WTC11 (cell line): ENCODE data around the gene PRKAA2. TPM values are rescaled to one million over a fixed set of nuclear protein-coding genes. Genes with fewer than 3 reads are reported as not detected.
A peak's percentile ranks its signal among the peaks of the same experiment; 100 is the strongest.

Experiments used
- ATAC-seq: fragments of 200-7000 bp; cut with Tn5 transposase; 2 replicates; pipeline ENCODE4 v1.10.0; 2021; ENCODE audit warnings: mild to moderate bottlenecking, moderate library complexity
- CTCF ChIA-PET: fragments of 300-600 bp; sonication (Branson Sonifier 250); formaldehyde crosslinking; loops from one replicate; lab custom pipeline; 2021; ENCODE audit warnings: antibody characterized with exemption; lab: Charles Lee
- POLR2A ChIA-PET: fragments of 350-600 bp; sonication (Branson Sonifier 250); formaldehyde crosslinking; loops from one replicate; lab custom pipeline; 2021; ENCODE audit warnings: antibody characterized with exemption; lab: Charles Lee
- DNase-seq: peaks from one replicate; pipeline ENCODE4 v3.0.0; 2021; ENCODE audit warnings: low spot score
- H3K27ac Mint-ChIP-seq: 2 replicates; pipeline ENCODE4 v1.8.0; 2021; ENCODE audit warnings: mixed read lengths
- H3K27me3 Mint-ChIP-seq: 2 replicates; pipeline ENCODE4 v1.8.0; 2021; ENCODE audit warnings: low read depth, mild to moderate bottlenecking, moderate library complexity, mixed read lengths
- H3K36me3 Mint-ChIP-seq: 2 replicates; pipeline ENCODE4 v1.8.0; 2021; ENCODE audit warnings: mixed read lengths
- H3K4me1 Mint-ChIP-seq: 2 replicates; pipeline ENCODE4 v1.8.0; 2022; ENCODE audit warnings: mixed read lengths
- H3K4me3 Mint-ChIP-seq: 2 replicates; pipeline ENCODE4 v1.8.0; 2021; ENCODE audit warnings: mild to moderate bottlenecking, moderate library complexity, mixed read lengths
- H3K9me3 Mint-ChIP-seq: 2 replicates; pipeline ENCODE4 v1.8.0; 2021; ENCODE audit warnings: mixed read lengths
- KAT7 ChIP-seq: sonication (generic); formaldehyde crosslinking; IDR thresholded peaks from 2 replicates; pipeline ENCODE4 v1.8.1; 2023; ENCODE audit warnings: missing genetic modification reagents, mild to moderate bottlenecking, borderline replicate concordance
- SP1 ChIP-seq: sonication (generic); formaldehyde crosslinking; conservative IDR thresholded peaks from 2 replicates; pipeline ENCODE4 v1.8.1; 2022; ENCODE audit warnings: missing genetic modification reagents
- TEAD1 ChIP-seq: sonication (generic); formaldehyde crosslinking; IDR thresholded peaks from 2 replicates; pipeline ENCODE4 v1.8.0; 2022; ENCODE audit warnings: mild to moderate bottlenecking, missing genetic modification reagents
- TEAD4 ChIP-seq: sonication (generic); formaldehyde crosslinking; IDR thresholded peaks from 2 replicates; pipeline ENCODE4 v1.8.0; 2022; ENCODE audit warnings: mild to moderate bottlenecking, missing genetic modification reagents
- total RNA-seq: library from RNA; stranded (reverse); gene quantifications from 3 replicates; pipeline ENCODE4 v1.2.3, GENCODE V29; 2021
- TF ChIP-seq, protein P1 (sequence below): sonication (generic); formaldehyde crosslinking; IDR thresholded peaks from 2 replicates; pipeline ENCODE4 v1.8.1; 2022; ENCODE audit warnings: missing genetic modification reagents, borderline replicate concordance
- TF ChIP-seq, protein P2 (sequence below): sonication (generic); formaldehyde crosslinking; conservative IDR thresholded peaks from 2 replicates; pipeline ENCODE4 v1.8.1; 2022; ENCODE audit warnings: mild to moderate bottlenecking, missing genetic modification reagents
- TF ChIP-seq, protein P3 (sequence below): fragments of 250-450 bp; sonication (Bioruptor Pico); IDR thresholded peaks from 2 replicates; pipeline ENCODE4 v1.8.0; 2021; ENCODE audit warnings: mild to moderate bottlenecking
- TF ChIP-seq, protein P4 (sequence below): sonication (generic); formaldehyde crosslinking; IDR thresholded peaks from 2 replicates; pipeline ENCODE4 v1.8.0; 2022; ENCODE audit warnings: mild to moderate bottlenecking, missing genetic modification reagents
- TF ChIP-seq, protein P5 (sequence below): fragments of 250-450 bp; sonication (Bioruptor Pico); IDR thresholded peaks from 2 replicates; pipeline ENCODE4 v1.9.0; 2021; ENCODE audit warnings: mild to moderate bottlenecking
- TF ChIP-seq, protein P6 (sequence below): sonication (generic); formaldehyde crosslinking; IDR thresholded peaks from 2 replicates; pipeline ENCODE4 v1.8.0; 2023; ENCODE audit warnings: missing genetic modification reagents, mild to moderate bottlenecking, borderline replicate concordance
- TF ChIP-seq, protein P7 (sequence below): fragments of 250-450 bp; sonication (Bioruptor Pico); IDR thresholded peaks from 2 replicates; pipeline ENCODE4 v1.9.0; 2021; ENCODE audit warnings: mild to moderate bottlenecking, borderline replicate concordance

PRKAA2 gene
- total RNA-seq, 1 experiment from 2014 or later, result 4.8 TPM

DNA sequence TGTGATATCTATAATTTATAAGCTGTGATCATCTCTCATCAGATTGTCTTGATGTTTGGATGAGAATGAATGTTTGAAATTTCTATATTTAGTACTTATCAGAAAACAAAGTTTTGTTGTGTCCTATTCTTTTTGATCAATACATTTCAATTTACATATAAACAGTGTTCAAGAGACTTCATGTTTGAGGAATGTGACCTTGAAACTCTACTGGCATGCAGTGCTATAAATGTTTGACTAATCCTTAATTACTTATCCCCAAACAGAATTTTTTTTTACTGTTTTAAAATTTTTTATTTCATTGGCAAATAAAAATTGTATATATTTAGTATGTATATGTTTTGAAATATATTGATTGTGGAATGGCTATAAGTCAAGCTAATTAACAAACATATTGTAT, 1.5 kb upstream of the PRKAA2 start (continued):
- TF ChIP-seq, protein P1, sequence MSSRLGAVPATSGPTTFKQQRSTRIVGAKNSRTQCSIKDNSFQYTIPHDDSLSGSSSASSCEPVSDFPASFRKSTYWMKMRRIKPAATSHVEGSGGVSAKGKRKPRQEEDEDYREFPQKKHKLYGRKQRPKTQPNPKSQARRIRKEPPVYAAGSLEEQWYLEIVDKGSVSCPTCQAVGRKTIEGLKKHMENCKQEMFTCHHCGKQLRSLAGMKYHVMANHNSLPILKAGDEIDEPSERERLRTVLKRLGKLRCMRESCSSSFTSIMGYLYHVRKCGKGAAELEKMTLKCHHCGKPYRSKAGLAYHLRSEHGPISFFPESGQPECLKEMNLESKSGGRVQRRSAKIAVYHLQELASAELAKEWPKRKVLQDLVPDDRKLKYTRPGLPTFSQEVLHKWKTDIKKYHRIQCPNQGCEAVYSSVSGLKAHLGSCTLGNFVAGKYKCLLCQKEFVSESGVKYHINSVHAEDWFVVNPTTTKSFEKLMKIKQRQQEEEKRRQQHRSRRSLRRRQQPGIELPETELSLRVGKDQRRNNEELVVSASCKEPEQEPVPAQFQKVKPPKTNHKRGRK, result no peak
- TF ChIP-seq, all 79 proteins: peak for 0

DNA sequence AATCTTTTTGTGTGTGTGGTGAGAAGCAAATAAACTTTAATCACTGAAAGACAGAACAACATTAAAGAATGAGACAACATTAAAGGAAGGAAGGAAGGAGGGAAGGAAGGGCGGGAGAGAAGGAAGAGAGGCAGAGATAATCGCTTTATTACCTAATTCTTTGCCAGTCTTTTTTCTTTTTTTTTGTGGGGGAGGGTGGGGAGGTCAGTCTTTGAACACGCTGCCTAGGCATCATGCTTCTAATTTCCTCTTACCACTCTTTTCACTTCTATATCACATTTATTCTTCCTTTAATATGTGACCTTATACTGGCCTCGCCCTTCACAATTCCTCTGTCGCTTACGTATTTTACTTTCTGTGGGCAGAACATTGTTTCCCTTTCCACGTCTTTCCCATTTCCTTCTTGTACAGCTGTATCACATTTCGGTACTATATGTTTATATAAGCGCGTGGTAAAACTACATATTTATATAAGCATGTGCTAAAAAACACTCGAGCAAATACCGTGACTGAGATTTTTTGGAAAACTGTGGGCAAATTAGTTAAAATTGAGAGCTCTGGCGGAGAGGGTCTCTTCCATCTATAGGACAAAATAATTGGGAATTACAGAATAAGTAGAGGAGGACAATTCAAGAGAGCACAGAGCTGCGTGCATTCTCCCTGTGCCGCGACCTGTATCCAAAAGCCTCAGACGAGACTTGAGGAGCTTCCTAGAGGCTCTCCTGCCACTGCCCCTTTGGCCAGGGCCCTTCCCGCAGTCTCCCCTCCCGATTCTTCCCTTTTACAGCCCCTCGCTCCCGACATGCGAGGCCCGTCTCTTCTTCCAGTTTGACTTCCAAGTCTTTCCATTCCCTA, 823 bp upstream of the PRKAA2 start:
- ChIA-PET POLR2A (no interaction called here), CTCF (interaction anchor here (0.5 to 1.1 kb wide), 3 partner anchors 177 to 915 kb away, joined by 3 to 5 read pairs (median 4); no protein-coding TSS in a partner anchor)
- H3K36me3 Mint-ChIP-seq, result no peaks in the 10 kb centered on the region
- peak overlapping the region; percentile 88 for H3K4me3 Mint-ChIP-seq
- TF ChIP-seq, protein P2, sequence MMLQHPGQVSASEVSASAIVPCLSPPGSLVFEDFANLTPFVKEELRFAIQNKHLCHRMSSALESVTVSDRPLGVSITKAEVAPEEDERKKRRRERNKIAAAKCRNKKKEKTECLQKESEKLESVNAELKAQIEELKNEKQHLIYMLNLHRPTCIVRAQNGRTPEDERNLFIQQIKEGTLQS (CRISPR knock-in tag), result no peak
- TF ChIP-seq, protein P3, sequence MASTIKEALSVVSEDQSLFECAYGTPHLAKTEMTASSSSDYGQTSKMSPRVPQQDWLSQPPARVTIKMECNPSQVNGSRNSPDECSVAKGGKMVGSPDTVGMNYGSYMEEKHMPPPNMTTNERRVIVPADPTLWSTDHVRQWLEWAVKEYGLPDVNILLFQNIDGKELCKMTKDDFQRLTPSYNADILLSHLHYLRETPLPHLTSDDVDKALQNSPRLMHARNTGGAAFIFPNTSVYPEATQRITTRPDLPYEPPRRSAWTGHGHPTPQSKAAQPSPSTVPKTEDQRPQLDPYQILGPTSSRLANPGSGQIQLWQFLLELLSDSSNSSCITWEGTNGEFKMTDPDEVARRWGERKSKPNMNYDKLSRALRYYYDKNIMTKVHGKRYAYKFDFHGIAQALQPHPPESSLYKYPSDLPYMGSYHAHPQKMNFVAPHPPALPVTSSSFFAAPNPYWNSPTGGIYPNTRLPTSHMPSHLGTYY (CRISPR knock-in tag), result no peak
- no peak overlapping the region for H3K27ac Mint-ChIP-seq
- H3K9me3 Mint-ChIP-seq, result no peaks in the 10 kb centered on the region
- DNase-seq (peak; percentile 43), ATAC-seq (peak; percentile 43)
- H3K27me3 Mint-ChIP-seq, result peaks cover 47% of the 10 kb centered on the region
- H3K4me1 Mint-ChIP-seq, result peaks cover 22% of the 10 kb centered on the region

DNA sequence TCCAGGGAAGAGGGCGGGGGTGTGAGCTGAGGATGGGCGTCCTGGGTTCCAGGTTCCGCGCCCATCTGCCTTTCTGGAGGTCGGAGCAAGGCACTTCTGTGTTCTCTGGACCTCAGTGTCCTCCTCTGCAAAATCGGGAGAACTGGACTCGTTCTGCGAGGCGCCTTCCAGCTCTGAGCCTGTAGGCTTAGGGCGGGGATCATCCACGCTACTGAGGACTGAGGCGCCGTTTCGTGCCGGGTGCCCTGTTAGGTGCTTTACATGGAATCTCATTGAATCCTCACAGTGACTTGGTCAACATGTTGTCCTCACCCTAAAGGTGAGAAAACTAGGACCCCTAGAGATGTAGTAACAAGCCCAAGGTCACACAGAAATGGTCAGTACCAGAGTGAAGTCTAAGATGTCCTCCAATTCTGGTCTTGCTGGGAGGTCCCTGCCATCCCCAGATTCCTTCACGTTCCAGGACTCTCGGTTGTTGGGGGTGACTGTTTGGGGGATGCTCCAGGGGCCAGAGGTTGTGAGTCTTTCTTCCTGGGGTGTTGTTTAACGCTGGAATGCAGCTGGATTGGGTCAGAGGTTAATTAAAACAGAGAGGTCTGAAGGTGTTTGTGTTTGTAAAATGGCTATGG, 677 bp downstream of the PRKAA2 start:
- Mint-ChIP-seq H3K27ac (peak overlapping the region; percentile 13), H3K4me3 (peak overlapping the region; percentile 77), H3K36me3 (no peaks in the 10 kb centered on the region), H3K27me3 (peaks cover 39% of the 10 kb centered on the region)
- peak; percentile 24 for DNase-seq
- POLR2A ChIA-PET, result no interaction called here
- ATAC-seq, result peak; percentile 63
- no peak for TF ChIP-seq KAT7
- TF ChIP-seq, protein P4, sequence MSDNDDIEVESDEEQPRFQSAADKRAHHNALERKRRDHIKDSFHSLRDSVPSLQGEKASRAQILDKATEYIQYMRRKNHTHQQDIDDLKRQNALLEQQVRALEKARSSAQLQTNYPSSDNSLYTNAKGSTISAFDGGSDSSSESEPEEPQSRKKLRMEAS (CRISPR knock-in tag), result peak; percentile 43; the same call in 1 of the 2 replicates
- TF ChIP-seq, protein P5, sequence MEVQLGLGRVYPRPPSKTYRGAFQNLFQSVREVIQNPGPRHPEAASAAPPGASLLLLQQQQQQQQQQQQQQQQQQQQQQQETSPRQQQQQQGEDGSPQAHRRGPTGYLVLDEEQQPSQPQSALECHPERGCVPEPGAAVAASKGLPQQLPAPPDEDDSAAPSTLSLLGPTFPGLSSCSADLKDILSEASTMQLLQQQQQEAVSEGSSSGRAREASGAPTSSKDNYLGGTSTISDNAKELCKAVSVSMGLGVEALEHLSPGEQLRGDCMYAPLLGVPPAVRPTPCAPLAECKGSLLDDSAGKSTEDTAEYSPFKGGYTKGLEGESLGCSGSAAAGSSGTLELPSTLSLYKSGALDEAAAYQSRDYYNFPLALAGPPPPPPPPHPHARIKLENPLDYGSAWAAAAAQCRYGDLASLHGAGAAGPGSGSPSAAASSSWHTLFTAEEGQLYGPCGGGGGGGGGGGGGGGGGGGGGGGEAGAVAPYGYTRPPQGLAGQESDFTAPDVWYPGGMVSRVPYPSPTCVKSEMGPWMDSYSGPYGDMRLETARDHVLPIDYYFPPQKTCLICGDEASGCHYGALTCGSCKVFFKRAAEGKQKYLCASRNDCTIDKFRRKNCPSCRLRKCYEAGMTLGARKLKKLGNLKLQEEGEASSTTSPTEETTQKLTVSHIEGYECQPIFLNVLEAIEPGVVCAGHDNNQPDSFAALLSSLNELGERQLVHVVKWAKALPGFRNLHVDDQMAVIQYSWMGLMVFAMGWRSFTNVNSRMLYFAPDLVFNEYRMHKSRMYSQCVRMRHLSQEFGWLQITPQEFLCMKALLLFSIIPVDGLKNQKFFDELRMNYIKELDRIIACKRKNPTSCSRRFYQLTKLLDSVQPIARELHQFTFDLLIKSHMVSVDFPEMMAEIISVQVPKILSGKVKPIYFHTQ (CRISPR knock-in tag), result no peak
- no peak for TF ChIP-seq TEAD4 (CRISPR knock-in tag)
- TF ChIP-seq, protein P6, sequence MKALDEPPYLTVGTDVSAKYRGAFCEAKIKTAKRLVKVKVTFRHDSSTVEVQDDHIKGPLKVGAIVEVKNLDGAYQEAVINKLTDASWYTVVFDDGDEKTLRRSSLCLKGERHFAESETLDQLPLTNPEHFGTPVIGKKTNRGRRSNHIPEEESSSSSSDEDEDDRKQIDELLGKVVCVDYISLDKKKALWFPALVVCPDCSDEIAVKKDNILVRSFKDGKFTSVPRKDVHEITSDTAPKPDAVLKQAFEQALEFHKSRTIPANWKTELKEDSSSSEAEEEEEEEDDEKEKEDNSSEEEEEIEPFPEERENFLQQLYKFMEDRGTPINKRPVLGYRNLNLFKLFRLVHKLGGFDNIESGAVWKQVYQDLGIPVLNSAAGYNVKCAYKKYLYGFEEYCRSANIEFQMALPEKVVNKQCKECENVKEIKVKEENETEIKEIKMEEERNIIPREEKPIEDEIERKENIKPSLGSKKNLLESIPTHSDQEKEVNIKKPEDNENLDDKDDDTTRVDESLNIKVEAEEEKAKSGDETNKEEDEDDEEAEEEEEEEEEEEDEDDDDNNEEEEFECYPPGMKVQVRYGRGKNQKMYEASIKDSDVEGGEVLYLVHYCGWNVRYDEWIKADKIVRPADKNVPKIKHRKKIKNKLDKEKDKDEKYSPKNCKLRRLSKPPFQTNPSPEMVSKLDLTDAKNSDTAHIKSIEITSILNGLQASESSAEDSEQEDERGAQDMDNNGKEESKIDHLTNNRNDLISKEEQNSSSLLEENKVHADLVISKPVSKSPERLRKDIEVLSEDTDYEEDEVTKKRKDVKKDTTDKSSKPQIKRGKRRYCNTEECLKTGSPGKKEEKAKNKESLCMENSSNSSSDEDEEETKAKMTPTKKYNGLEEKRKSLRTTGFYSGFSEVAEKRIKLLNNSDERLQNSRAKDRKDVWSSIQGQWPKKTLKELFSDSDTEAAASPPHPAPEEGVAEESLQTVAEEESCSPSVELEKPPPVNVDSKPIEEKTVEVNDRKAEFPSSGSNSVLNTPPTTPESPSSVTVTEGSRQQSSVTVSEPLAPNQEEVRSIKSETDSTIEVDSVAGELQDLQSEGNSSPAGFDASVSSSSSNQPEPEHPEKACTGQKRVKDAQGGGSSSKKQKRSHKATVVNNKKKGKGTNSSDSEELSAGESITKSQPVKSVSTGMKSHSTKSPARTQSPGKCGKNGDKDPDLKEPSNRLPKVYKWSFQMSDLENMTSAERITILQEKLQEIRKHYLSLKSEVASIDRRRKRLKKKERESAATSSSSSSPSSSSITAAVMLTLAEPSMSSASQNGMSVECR (CRISPR knock-in tag), result peak; percentile 72; the same call in 1 of the 2 replicates
- TF ChIP-seq SP1 (CRISPR knock-in tag), result no peak
- TF ChIP-seq, protein P7, sequence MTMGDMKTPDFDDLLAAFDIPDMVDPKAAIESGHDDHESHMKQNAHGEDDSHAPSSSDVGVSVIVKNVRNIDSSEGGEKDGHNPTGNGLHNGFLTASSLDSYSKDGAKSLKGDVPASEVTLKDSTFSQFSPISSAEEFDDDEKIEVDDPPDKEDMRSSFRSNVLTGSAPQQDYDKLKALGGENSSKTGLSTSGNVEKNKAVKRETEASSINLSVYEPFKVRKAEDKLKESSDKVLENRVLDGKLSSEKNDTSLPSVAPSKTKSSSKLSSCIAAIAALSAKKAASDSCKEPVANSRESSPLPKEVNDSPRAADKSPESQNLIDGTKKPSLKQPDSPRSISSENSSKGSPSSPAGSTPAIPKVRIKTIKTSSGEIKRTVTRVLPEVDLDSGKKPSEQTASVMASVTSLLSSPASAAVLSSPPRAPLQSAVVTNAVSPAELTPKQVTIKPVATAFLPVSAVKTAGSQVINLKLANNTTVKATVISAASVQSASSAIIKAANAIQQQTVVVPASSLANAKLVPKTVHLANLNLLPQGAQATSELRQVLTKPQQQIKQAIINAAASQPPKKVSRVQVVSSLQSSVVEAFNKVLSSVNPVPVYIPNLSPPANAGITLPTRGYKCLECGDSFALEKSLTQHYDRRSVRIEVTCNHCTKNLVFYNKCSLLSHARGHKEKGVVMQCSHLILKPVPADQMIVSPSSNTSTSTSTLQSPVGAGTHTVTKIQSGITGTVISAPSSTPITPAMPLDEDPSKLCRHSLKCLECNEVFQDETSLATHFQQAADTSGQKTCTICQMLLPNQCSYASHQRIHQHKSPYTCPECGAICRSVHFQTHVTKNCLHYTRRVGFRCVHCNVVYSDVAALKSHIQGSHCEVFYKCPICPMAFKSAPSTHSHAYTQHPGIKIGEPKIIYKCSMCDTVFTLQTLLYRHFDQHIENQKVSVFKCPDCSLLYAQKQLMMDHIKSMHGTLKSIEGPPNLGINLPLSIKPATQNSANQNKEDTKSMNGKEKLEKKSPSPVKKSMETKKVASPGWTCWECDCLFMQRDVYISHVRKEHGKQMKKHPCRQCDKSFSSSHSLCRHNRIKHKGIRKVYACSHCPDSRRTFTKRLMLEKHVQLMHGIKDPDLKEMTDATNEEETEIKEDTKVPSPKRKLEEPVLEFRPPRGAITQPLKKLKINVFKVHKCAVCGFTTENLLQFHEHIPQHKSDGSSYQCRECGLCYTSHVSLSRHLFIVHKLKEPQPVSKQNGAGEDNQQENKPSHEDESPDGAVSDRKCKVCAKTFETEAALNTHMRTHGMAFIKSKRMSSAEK (CRISPR knock-in tag), result no peak
- no peak for TF ChIP-seq TEAD1 (CRISPR knock-in tag)
- TF ChIP-seq, all 79 proteins: peak for 2
- CTCF ChIA-PET, result interaction anchor here (1.1 kb wide), 1 partner anchor 175 kb away, joined by 3 read pairs; no protein-coding TSS in a partner anchor
- Mint-ChIP-seq H3K9me3 (no peaks in the 10 kb centered on the region), H3K4me1 (peaks cover 23% of the 10 kb centered on the region)
